GM12878 (cell line): ENCODE results near the gene ZBTB16. TPM values are rescaled to one million over a fixed set of nuclear protein-coding genes. Genes with fewer than 3 reads are reported as not detected.

ENCODE experiments used
- ATAC-seq: fragments of 200-7000 bp; cut with Tn5 transposase; 3 replicates; pipeline ENCODE4 v1.9.1; 2020; ENCODE audit warnings: mild to moderate bottlenecking, moderate library complexity
- BruUV-seq: library from RNA; stranded (reverse); fragments of 400-500 nt; replicated peaks from 2 replicates; lab custom pipeline; 2021; lab: Mats Ljungman, UMichigan
- CTCF ChIA-PET: fragments of 300-600 bp; sonication (Branson Sonifier 250); formaldehyde crosslinking; extraction: SDS; loops from one replicate; lab custom pipeline; 2021; ENCODE audit warnings: inconsistent platforms; lab: Yijun Ruan, JAX
- POLR2A ChIA-PET: fragments of 350-600 bp; formaldehyde crosslinking; extraction: SDS; loops from one replicate; lab custom pipeline; 2021; ENCODE audit warnings: inconsistent platforms; lab: Charles Lee
- RAD21 ChIA-PET: fragments of 300-600 bp; sonication (Branson Sonifier 250); formaldehyde crosslinking; loops from one replicate; lab custom pipeline; 2023; ENCODE audit warnings: antibody characterized with exemption; ENCODE audit not compliant: unreplicated experiment; lab: Charles Lee
- SMC1A ChIA-PET: fragments of 300-600 bp; sonication (Branson Sonifier 250); formaldehyde crosslinking; loops from one replicate; lab custom pipeline; 2023; ENCODE audit not compliant: unreplicated experiment, uncharacterized antibody; lab: Charles Lee
- DNase-seq: peaks from one replicate; pipeline ENCODE4 v3.0.0-alpha.2; 2011; ENCODE audit warnings: low read depth, low spot score
- FAIRE-seq: peaks from 3 replicates; lab custom pipeline; 2011; peaks lifted over from hg19 to GRCh38; lab: Jason Lieb, UNC
- H2AFZ ChIP-seq: 2 replicates; pipeline ENCODE4 v1.6.0; 2011; ENCODE audit warnings: low read depth, low read length, control low read depth; ENCODE audit not compliant: control insufficient read depth
- H3K27ac ChIP-seq: 2 replicates; pipeline ENCODE4 v1.5.1; 2011; ENCODE audit warnings: control low read depth; ENCODE audit not compliant: control insufficient read depth, insufficient read depth
- H3K27me3 ChIP-seq, 2 experiments: replicated peaks in 1 of 2; 2 replicates each; pipeline versions ENCODE4 v1.6.0 to v1.6.1; 2011; ENCODE audit warnings: low read length in 1 of 2; ENCODE audit not compliant: control insufficient read depth in 2 of 2, insufficient read depth in 2 of 2
- H3K36me3 ChIP-seq, 2 experiments: 2 replicates each; pipeline ENCODE4 v1.5.1; 2011; ENCODE audit warnings: low read length in 1 of 2; ENCODE audit not compliant: control insufficient read depth in 2 of 2, insufficient read depth in 2 of 2
- H3K4me1 ChIP-seq: 2 replicates; pipeline ENCODE4 v1.6.1; 2011; ENCODE audit warnings: mild to moderate bottlenecking, low read length, moderate library complexity, mixed read lengths; ENCODE audit not compliant: control insufficient read depth, insufficient read depth
- H3K4me2 ChIP-seq: 2 replicates; pipeline ENCODE4 v1.6.0; 2011; ENCODE audit warnings: control low read depth; ENCODE audit not compliant: control insufficient read depth, insufficient read depth
- H3K4me3 ChIP-seq: fragments of 200-600 bp; sonication (generic); 2 replicates; pipeline ENCODE4 v1.5.1; 2016
- H3K79me2 ChIP-seq: 2 replicates; pipeline ENCODE4 v1.6.0; 2011; ENCODE audit warnings: low read length; ENCODE audit not compliant: control insufficient read depth, insufficient read depth
- H3K9ac ChIP-seq: 2 replicates; pipeline ENCODE4 v1.8.0; 2011; ENCODE audit warnings: low read length, control low read depth, mixed read lengths; ENCODE audit not compliant: control insufficient read depth, insufficient read depth
- H3K9me3 ChIP-seq: replicated peaks from 3 replicates; pipeline ENCODE4 v1.5.1; 2011; ENCODE audit warnings: mild to moderate bottlenecking, low read length; ENCODE audit not compliant: control insufficient read depth, insufficient read depth
- H4K20me1 ChIP-seq: 2 replicates; pipeline ENCODE4 v1.6.0; 2011; ENCODE audit not compliant: control insufficient read depth, insufficient read depth
- ATF2 ChIP-seq: IDR thresholded peaks from 2 replicates; pipeline ENCODE4 v1.6.1; 2012; ENCODE audit warnings: low read length, inconsistent platforms
- CEBPB ChIP-seq, 2 experiments: fragments of 150-350 bp in 1 of 2; IDR thresholded peaks; 2 replicates each; pipeline ENCODE4 v1.6.1; 2012 to 2014; ENCODE audit warnings: low read depth in 2 of 2, low read length in 2 of 2, borderline replicate concordance in 1 of 2, inconsistent platforms in 1 of 2
- FOS ChIP-seq: IDR thresholded peaks from 3 replicates; pipeline ENCODE4 v1.6.1; 2011; ENCODE audit warnings: borderline replicate concordance; ENCODE audit not compliant: insufficient read length; ENCODE audit errors: extremely low read depth
- IKZF1 ChIP-seq: fragments of 450-650 bp; conservative IDR thresholded peaks from 2 replicates; pipeline ENCODE4 v1.6.1; 2017; ENCODE audit warnings: antibody characterized with exemption, mild to moderate bottlenecking
- PBX3 ChIP-seq: IDR thresholded peaks from 2 replicates; pipeline ENCODE4 v1.6.1; 2011; ENCODE audit warnings: mild to moderate bottlenecking, low read depth, low read length, moderate library complexity; ENCODE audit not compliant: insufficient replicate concordance
- PML ChIP-seq: IDR thresholded peaks from 2 replicates; pipeline ENCODE4 v1.6.1; 2012; ENCODE audit warnings: low read length, inconsistent platforms
- POLR2AphosphoS5 ChIP-seq: IDR thresholded peaks from 2 replicates; pipeline ENCODE4 v1.6.1; 2011; ENCODE audit warnings: mild to moderate bottlenecking, low read length, inconsistent platforms
- RELB ChIP-seq: fragments of 450-650 bp; IDR thresholded peaks from 2 replicates; pipeline ENCODE4 v1.6.1; 2017; ENCODE audit warnings: low read depth, mild to moderate bottlenecking, moderate library complexity
- SREBF2 ChIP-seq: IDR thresholded peaks from 2 replicates; pipeline ENCODE4 v1.6.1; 2012; ENCODE audit warnings: mild to moderate bottlenecking, low read length
- USF2 ChIP-seq: IDR thresholded peaks from 2 replicates; pipeline ENCODE4 v1.6.1; 2011; ENCODE audit warnings: low read depth, low read length, improper control_type of control experiment, borderline replicate concordance
- WGBS: methylation state at CpG from one replicate; pipeline ENCODE4 v1.1.6; 2016; ENCODE audit warnings: low lambda C conversion rate; ENCODE audit not compliant: insufficient replicate concordance, insufficient coverage; ENCODE audit errors: missing lambda C conversion rate; 5-methylcytosine and 5-hydroxymethylcytosine counted together
- in situ Hi-C: fragments of 300-500 bp; cut with MboI; formaldehyde crosslinking; loops from 9 replicates; pipeline ENCODE4 v1.14.3; 2018; ENCODE audit warnings: mixed read lengths
- intact Hi-C: fragments of 100-400 bp; cut with micrococcal nuclease; formaldehyde crosslinking; loops from one replicate; pipeline ENCODE4 v1.14.2; 2022; ENCODE audit not compliant: unreplicated experiment
- polyA plus RNA-seq, 11 experiments: library from polyadenylated mRNA; depleted of rRNA in 4 of 11; unstranded in 6 of 11; stranded (reverse) in 5 of 11; fragments of >200 nt; fragmentation: Nextera tagmentation in 4 of 11; fragmentation: Illumina TruSeq in 1 of 11; extraction: Ambion mirVana in 4 of 11; extraction: Trizol in 1 of 11; gene quantifications; 1 replicate in 1 of 11; 2 replicates in 10 of 11; pipeline versions ENCODE4 v1.2.1 to v1.2.3, GENCODE V29; 2011 to 2016; ENCODE audit warnings: inconsistent platforms in 2 of 11, missing spikeins in 2 of 11, low read depth in 1 of 11
- total RNA-seq, 4 experiments: library from RNA; depleted of rRNA in 3 of 4; stranded (reverse); fragments of >200 nt in 3 of 4; fragmentation: Illumina TruSeq in 1 of 4; extraction: Trizol in 1 of 4; gene quantifications; 2 replicates each; pipeline versions ENCODE4 v1.2.1 to v1.2.3, GENCODE V29; 2013 to 2021

ZBTB16 gene
- total and polyA plus RNA-seq, 10 of the 15 experiments (the other 5 are each of a cell fraction or from before 2014, with no cell fraction given) = 0.38 TPM; not detected in 9

- no peaks in the 10 kb centered on the region for H4K20me1 ChIP-seq
- no peaks in the 10 kb centered on the region for H3K79me2 ChIP-seq
- H3K9ac ChIP-seq = no peak overlapping the region
- ATAC-seq (no peak), DNase-seq (no peak), FAIRE-seq (no peak)
- ChIA-PET POLR2A (no interaction called here), CTCF (interaction anchor here (0.5 kb wide), 1 partner anchor 20 kb away, joined by 3 read pairs; no protein-coding TSS in a partner anchor), SMC1A (no interaction called here), RAD21 (no interaction called here)
- BruUV-seq = no TSS peak
- no peak for TF ChIP-seq IKZF1
- H3K27me3 ChIP-seq = peaks cover 0 to 2% of the 10 kb centered on the region in 2 experiments; a peak in 2 of 4 replicates
- no peak overlapping the region for H2AFZ ChIP-seq
- H3K4me2 ChIP-seq = no peak overlapping the region
- H3K36me3 ChIP-seq = no peaks in the 10 kb centered on the region
- intact Hi-C loops = no loop called here
- H3K27ac ChIP-seq = no peak overlapping the region
- H3K9me3 ChIP-seq = no peaks in the 10 kb centered on the region
- 56% methylated on average over 11 of the region's 11 CpGs for WGBS
- no peaks in the 10 kb centered on the region for H3K4me1 ChIP-seq
- H3K4me3 ChIP-seq = no peak overlapping the region
- in situ Hi-C loops = no loop called here
Observed at GRCh38 chr11:114073828-114074381, 14.4 kb downstream of the ZBTB16 start.

GRCh38 chr11:114074546-114075343 lies 15.2 kb downstream of the ZBTB16 start:
- in situ Hi-C loops = no loop called here
- 40% methylated on average over 21 of the region's 21 CpGs for WGBS
- RAD21 ChIA-PET = no interaction called here
- Histone ChIP-seq H2AFZ (no peak overlapping the region), H3K4me3 (no peak overlapping the region), H3K4me1 (no peaks in the 10 kb centered on the region), H3K36me3 (no peaks in the 10 kb centered on the region), H3K9me3 (no peaks in the 10 kb centered on the region), H4K20me1 (no peaks in the 10 kb centered on the region), H3K9ac (no peak overlapping the region), H3K79me2 (no peaks in the 10 kb centered on the region), H3K27ac (no peak overlapping the region), H3K4me2 (no peak overlapping the region), H3K27me3 (peaks cover 0 to 2% of the 10 kb centered on the region in 2 experiments; a peak in 2 of 4 replicates)
- intact Hi-C loops = no loop called here
- SMC1A ChIA-PET = no interaction called here
- no peak for DNase-seq
- ATAC-seq = no peak
- CTCF ChIA-PET = interaction anchor here (0.5 kb wide), 1 partner anchor 19 kb away, joined by 3 read pairs; no protein-coding TSS in a partner anchor
- no peak for FAIRE-seq
- no TSS peak for BruUV-seq
- POLR2A ChIA-PET = no interaction called here
- TF ChIP-seq FOS (no peak), USF2 (no peak), CEBPB (IDR thresholded peaks at IDR 0.05; ENCODE audit: borderline replicate concordance in 1 of 2, low read depth in 2 of 2, low read length in 2 of 2) (no peak), PML (no peak), RELB (no peak), PBX3 (no peak), POLR2AphosphoS5 (no peak), ATF2 (no peak), SREBF2 (no peak)
